Thymus (tissue), 11 donors: ENCODE results near the gene MTG1. TPM values are rescaled to one million over a fixed set of nuclear protein-coding genes. Genes with fewer than 3 reads are reported as not detected.
A peak's percentile ranks its signal among the peaks of the same experiment; 100 is the strongest.
"Not testable (repeated sequence)": the region's sequence is repeated elsewhere in the genome, so short reads cannot be mapped to it uniquely, and the experiment has no call there.

Experiments used
- DNase-seq, 9 donors: peaks; one replicate each; pipeline ENCODE4 v3.0.0-alpha.2; 2013; ENCODE audit warnings: low spot score in 9 of 9, low read depth in 6 of 9, missing footprints in 1 of 9
- H3K27ac ChIP-seq, 2 donors: one replicate each; pipeline ENCODE4 v1.5.1; 2013; ENCODE audit warnings: control low read depth in 1 of 2, low read depth in 1 of 2, low read length in 1 of 2, mild to moderate bottlenecking in 1 of 2, moderate library complexity in 1 of 2
- H3K27me3 ChIP-seq, 2 donors: one replicate each; pipeline ENCODE4 v1.5.1; 2013; ENCODE audit warnings: low read length in 1 of 2; ENCODE audit not compliant: control insufficient read depth in 2 of 2, insufficient read depth in 1 of 2
- H3K36me3 ChIP-seq, 2 donors: one replicate each; pipeline ENCODE4 v1.5.1; 2013; ENCODE audit warnings: low read length in 1 of 2, mild to moderate bottlenecking in 1 of 2, moderate library complexity in 1 of 2; ENCODE audit not compliant: control insufficient read depth in 2 of 2, insufficient read depth in 2 of 2
- H3K4me1 ChIP-seq, 2 donors: one replicate each; pipeline ENCODE4 v1.5.1; 2013; ENCODE audit warnings: low read length in 2 of 2; ENCODE audit not compliant: control insufficient read depth in 2 of 2, insufficient read depth in 2 of 2
- H3K4me3 ChIP-seq, 2 donors: one replicate each; pipeline ENCODE4 v1.5.1; 2013; ENCODE audit warnings: low read length in 2 of 2, control low read depth in 1 of 2, mild to moderate bottlenecking in 1 of 2
- H3K9me3 ChIP-seq, 2 donors: one replicate each; pipeline ENCODE4 v1.5.1; 2013; ENCODE audit warnings: low read length in 1 of 2, mild to moderate bottlenecking in 1 of 2; ENCODE audit not compliant: control insufficient read depth in 2 of 2, insufficient read depth in 1 of 2
- WGBS: extraction: QIAGEN DNeasy Blood & Tissue Kit; methylation state at CpG from one replicate; pipeline ENCODE4 v1.1.7; 2013; 5-methylcytosine and 5-hydroxymethylcytosine counted together
- polyA plus RNA-seq: library from polyadenylated mRNA; stranded (reverse); fragments of 200-250 nt; gene quantifications from one replicate; pipeline ENCODE4 v1.2.3, GENCODE V29; 2013
- total RNA-seq: library from RNA; stranded (reverse); fragments of 120-200 nt; gene quantifications from one replicate; pipeline ENCODE4 v1.2.4, GENCODE V29; 2013
- donor health status: healthy.

Gene MTG1
- total and polyA plus RNA-seq, 2 donors = 22.7 to 59.4 TPM

DNA sequence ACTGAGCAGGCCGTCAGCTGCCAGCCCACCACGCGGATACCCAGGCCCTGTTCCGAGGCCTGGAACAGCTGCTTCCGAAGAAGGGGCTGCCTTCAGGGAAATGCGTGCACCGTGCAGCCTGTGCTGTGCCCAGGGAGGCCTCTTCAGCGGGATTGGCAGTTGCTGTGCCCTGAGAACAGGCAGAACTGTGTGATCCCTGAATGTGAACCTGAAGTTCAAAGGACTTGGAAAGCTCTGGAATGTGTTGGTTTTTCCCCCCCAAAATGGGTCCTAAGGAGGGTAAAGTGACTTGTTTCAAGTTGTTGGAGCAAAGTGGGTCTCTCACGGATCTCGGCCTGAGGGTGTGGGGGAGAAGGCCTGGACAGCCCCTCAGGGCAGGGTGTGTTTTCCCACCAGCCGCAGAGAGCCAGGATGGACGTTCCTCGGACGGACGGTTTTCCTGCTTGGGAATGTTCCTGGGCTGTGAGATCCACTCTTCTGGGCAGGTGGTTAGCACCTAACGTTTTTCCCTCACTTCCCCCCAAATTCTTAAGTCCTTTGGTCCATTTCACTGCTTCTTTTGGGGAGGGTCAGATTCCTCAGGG is 28.4 kb downstream of the MTG1 start:
- peaks cover 0 to 2% of the 10 kb centered on the region in 2 donors for H3K9me3 ChIP-seq
- H3K27ac ChIP-seq = no peak overlapping the region
- H3K4me3 ChIP-seq = no peak overlapping the region
- H3K4me1 ChIP-seq = no peaks in the 10 kb centered on the region
- peaks cover 16 to 27% of the 10 kb centered on the region in 2 donors for H3K27me3 ChIP-seq
- DNase-seq = no peak
- peaks cover 10 to 27% of the 10 kb centered on the region in 2 donors for H3K36me3 ChIP-seq
- WGBS = 94% methylated on average over 16 of the region's 16 CpGs

DNA sequence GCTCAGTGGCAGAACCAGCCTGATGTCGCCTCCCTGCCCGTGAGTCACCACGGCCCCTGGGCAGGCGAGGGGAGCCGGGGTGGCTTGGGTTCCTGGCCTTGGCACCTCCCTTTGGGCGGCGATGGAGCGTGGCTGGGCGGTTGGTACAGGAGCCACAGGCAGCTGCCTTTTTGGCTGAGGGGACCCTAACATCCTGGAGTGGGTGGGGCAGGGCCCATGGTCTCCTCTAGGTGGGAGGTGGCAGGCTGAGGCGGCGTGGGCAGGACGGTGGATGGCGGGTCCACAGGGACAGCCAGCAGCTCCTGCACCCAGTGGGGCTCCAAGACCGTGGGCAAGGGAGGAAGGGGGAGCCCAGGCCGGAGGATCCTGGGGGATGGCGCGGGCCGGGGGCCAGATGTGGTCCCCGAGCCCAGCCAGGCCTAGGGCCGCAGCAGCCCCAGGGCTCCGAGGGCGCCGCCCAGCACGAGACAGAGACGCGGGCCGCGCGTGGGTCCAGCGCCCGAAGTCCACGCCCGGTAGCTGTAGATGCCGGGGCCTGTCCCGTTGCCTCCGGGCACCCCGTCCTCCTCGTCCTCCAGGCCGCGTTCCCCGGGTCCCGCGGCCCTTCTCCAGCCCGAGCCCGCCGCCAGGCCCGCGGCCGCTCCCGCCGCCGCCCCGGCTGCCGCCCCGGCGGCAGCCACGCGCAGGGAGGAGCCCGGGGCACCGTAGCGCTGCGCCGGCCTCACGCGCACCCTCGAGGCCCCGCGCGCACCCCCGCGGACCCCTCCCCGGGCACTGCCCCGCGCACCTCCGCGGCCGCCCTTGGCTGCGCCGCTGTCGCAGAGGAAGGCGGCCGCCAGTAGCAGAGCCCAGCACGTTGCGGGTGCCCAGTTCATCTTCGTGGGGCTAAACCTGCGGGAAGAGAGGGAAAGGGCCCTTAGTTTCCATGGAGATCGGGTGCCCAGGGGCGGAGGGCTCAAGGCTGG is 29.1 kb downstream of the MTG1 start:
- H3K4me3 ChIP-seq = peak overlapping the region in 1 of 2 donors; percentile 15
- no peak for DNase-seq
- WGBS = 23% methylated on average over 88 of the region's 88 CpGs
- peaks cover 0 to 2% of the 10 kb centered on the region in 2 donors for H3K9me3 ChIP-seq
- H3K36me3 ChIP-seq = peaks cover 10 to 27% of the 10 kb centered on the region in 2 donors
- no peak overlapping the region for H3K27ac ChIP-seq
- H3K4me1 ChIP-seq = no peaks in the 10 kb centered on the region
- H3K27me3 ChIP-seq = peaks cover 16 to 27% of the 10 kb centered on the region in 2 donors

DNA sequence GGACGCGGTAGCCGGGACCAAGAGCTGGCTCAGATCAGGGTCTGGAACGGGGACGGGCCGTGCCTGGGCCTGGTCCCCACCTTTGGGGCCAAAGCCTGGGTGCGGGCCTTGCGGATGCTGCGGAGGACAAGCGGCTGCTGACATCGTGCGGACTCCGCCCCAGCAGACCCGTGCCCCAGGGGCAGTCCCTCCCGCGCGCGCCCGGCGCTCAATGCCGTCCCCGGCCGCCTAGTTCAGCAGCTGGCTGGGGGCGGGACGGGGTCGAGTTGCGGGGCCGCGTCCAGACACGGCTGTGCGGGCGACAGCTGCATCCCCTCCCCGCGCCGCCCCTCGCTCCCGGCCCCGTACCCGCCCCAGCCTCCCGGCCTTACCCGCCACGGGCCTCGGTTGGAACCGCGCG is 30.1 kb downstream of the MTG1 start:
- not testable (repeated sequence) for DNase-seq, H3K27ac ChIP-seq, H3K4me3 ChIP-seq, H3K4me1 ChIP-seq, H3K9me3 ChIP-seq
- Histone ChIP-seq H3K27me3 (peaks cover 16 to 27% of the 10 kb centered on the region in 2 donors), H3K36me3 (peaks cover 10 to 18% of the 10 kb centered on the region in 2 donors)
- 5% methylated on average over 19 of the region's 46 CpGs for WGBS

DNA sequence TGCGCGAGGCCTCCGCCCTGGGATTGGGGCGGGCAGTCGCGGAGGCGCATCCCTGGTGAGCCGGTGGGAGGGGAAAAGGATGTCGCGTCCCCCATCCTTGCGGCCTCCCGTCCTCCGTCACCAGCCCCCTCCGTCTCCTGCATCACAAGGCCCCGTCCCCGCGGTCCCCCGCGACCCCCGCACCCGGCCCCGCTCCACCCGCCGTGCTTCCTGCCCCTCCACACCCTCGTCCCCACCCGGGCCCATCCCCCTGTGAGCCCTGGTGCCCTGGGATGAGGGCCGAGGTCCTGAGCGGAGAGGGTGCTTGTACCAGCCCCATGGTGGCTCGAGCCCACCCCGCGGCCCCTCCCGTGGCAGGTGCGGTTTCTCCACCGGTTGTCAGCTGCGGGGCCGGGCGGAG is 30.6 kb downstream of the MTG1 start, which contains the start of gene SPRN:
Gene SPRN, minus strand, starts transcription at position 25 of the 400 bp plus-strand sequence. CDS start 944 bp downstream, outside the sequence.
- WGBS = 23% methylated on average over 15 of the region's 37 CpGs
- not testable (repeated sequence) for H3K4me1 ChIP-seq, H3K27ac ChIP-seq, DNase-seq, H3K9me3 ChIP-seq
- Histone ChIP-seq H3K4me3 (peak within 1 kb of the TSS in 1 of 2 donors; percentile 15), H3K36me3 (peaks cover 5 to 13% of the 10 kb centered on the region in 2 donors), H3K27me3 (peaks cover 16 to 27% of the 10 kb centered on the region in 2 donors)

DNA sequence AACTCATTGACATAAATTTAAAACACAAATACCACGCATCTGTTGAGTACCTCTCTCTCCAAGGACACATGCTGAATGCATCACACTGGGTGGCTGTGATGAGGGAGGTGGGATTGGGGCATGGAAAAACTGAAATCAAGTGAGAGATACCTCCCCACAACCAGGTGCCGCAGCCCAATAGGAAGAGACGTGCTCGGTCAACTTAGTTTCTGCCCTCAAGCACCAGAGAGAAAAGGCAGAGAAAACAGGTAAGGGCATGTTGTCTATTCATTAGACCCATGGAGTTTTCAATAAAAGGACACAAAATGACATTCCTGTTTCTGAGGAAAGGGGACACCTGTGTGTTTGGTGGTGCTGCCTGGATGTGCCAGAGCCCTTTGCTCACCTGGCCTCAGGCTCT is 35.6 kb downstream of the MTG1 start:
- not testable (repeated sequence) for H3K36me3 ChIP-seq, DNase-seq, H3K27me3 ChIP-seq, H3K4me1 ChIP-seq, H3K4me3 ChIP-seq, H3K27ac ChIP-seq, H3K9me3 ChIP-seq
- WGBS = 83% methylated on average over 4 of the region's 4 CpGs

DNA sequence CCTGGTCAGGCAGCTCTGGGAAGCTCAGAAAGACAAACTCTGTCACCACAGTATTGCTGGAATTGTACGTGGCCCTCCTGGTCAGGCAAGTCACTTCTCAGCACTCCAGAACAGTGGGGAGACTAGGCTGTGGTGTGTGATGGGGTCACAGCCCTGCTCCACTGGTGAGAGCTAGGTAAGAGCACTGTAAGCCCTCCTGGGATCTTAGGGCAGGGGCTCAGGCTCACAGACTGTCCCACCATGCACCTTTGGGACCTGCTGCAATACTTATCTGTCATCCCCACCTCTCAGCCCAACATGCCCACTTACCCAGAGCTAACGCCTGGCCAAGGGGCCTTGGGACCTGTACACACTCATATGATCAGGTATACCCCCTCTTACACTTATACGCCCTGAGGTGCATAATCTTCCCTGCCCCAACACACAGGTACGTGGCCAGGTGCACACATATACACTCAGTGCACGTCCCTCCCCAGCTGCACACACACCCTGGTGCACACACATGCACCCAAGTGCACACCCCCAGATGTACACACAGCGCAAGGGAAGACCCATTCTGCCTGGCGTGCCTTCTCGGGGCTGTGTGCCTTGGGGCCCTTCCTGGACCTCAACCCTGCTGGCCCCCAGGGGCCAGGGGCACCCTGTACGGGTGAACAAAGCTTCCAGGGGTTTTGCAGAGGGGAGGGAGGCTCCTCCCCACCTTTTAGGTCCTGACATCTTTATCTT is 38.1 kb downstream of the MTG1 start:
- H3K4me3 ChIP-seq, H3K27me3 ChIP-seq, H3K4me1 ChIP-seq, H3K36me3 ChIP-seq, DNase-seq, H3K27ac ChIP-seq, H3K9me3 ChIP-seq: not testable (repeated sequence)
- WGBS = 86% methylated on average over 6 of the region's 9 CpGs

DNA sequence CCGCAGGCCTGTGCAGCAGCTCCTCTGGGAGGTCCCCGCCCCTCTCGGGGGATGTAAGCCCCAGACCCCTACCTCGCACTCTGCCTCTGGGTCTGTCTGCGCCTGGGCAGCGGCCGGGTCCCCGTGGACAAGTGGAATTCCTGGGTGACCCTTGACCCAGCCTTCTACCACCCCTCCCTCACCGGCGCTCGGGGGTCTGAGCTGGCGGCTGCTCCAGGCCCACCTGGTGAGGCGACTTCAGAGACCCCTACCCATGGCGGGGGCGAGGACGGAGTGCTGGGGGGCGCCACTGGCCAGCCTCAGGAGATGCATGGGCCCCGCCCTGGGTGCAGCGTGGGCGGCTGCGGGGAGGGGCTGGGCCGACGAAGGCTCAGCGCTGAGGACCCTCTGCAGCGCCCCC is 38.8 kb downstream of the MTG1 start:
- H3K4me3 ChIP-seq, H3K9me3 ChIP-seq, H3K4me1 ChIP-seq, H3K27ac ChIP-seq, DNase-seq, H3K36me3 ChIP-seq, H3K27me3 ChIP-seq: not testable (repeated sequence)
- 81% methylated on average over 15 of the region's 25 CpGs for WGBS

DNA sequence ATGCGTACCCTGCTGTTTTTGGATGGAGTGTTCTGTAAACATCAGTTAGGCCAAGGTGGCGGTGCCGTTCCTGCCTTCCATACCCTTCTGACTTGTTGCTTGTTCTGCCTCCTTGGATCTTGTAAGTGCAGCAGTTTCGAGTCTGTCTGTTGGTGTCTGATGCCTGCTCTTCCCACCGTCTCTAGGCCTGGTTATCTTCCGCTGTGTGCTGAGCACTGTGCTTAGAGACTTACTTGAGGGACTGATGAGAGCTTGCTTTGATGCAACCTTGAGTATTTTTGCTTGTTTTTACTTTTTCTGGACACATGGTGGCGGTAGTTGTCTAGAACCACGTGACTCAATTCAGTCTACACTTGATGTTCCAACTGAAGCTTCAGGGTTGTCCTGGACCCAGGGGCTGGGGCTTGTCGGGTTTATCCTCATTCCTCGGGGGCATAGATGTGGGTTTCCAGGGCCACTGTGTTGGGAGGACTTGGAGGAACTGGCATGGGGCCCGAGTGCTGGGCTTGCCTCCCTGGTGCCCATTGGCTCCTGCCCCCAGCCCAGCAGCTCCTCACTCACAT is 44.8 kb downstream of the MTG1 start:
- no peaks in the 10 kb centered on the region for H3K36me3 ChIP-seq
- H3K27me3 ChIP-seq = no peaks in the 10 kb centered on the region
- peaks cover 0 to 1% of the 10 kb centered on the region in 2 donors for H3K9me3 ChIP-seq
- H3K4me3 ChIP-seq = no peak overlapping the region
- WGBS = 84% methylated on average over 11 of the region's 11 CpGs
- H3K27ac ChIP-seq = no peak overlapping the region
- peaks cover 0 to 12% of the 10 kb centered on the region in 2 donors for H3K4me1 ChIP-seq
- DNase-seq = peak in 8 of 9 donors; percentile 13 to 71 (median 40)
